Large intestine (tissue), 3 donors: ENCODE measurements around the gene RETREG2. TPM values are rescaled to one million over a fixed set of nuclear protein-coding genes. Genes with fewer than 3 reads are reported as not detected.

ENCODE experiments used
- DNase-seq, 2 donors: peaks; one replicate each; pipeline versions ENCODE4 v3.0.0 to v3.0.0-alpha.2; 2013
- H3K27ac ChIP-seq: one replicate; pipeline ENCODE4 v1.5.1; 2013; ENCODE audit warnings: low read length
- H3K27me3 ChIP-seq: 2 replicates; pipeline ENCODE4 v1.6.1; 2013; ENCODE audit warnings: low read length; ENCODE audit not compliant: control insufficient read depth, insufficient read depth
- H3K36me3 ChIP-seq: 2 replicates; pipeline ENCODE4 v1.6.1; 2013; ENCODE audit warnings: low read length; ENCODE audit not compliant: control insufficient read depth, insufficient read depth
- H3K4me1 ChIP-seq: one replicate; pipeline ENCODE4 v1.6.1; 2013; ENCODE audit warnings: low read length; ENCODE audit not compliant: control insufficient read depth, insufficient read depth
- H3K4me3 ChIP-seq: one replicate; pipeline ENCODE4 v1.5.1; 2013; ENCODE audit warnings: low read length
- H3K9me3 ChIP-seq: one replicate; pipeline ENCODE4 v1.6.1; 2013; ENCODE audit warnings: mild to moderate bottlenecking, low read depth, low read length, moderate library complexity; ENCODE audit not compliant: control insufficient read depth
- WGBS: methylation state at CpG from one replicate; pipeline ENCODE4 v1.1.5; 2013; ENCODE audit warnings: low lambda C conversion rate; ENCODE audit not compliant: insufficient coverage; 5-methylcytosine and 5-hydroxymethylcytosine counted together
- polyA plus RNA-seq: library from polyadenylated mRNA; unstranded; fragments of 120-200 nt; gene quantifications from one replicate; pipeline ENCODE4 v1.2.1, GENCODE V29; 2013

Gene RETREG2
- polyA plus RNA-seq, 1 donor = 82.0 TPM

DNA sequence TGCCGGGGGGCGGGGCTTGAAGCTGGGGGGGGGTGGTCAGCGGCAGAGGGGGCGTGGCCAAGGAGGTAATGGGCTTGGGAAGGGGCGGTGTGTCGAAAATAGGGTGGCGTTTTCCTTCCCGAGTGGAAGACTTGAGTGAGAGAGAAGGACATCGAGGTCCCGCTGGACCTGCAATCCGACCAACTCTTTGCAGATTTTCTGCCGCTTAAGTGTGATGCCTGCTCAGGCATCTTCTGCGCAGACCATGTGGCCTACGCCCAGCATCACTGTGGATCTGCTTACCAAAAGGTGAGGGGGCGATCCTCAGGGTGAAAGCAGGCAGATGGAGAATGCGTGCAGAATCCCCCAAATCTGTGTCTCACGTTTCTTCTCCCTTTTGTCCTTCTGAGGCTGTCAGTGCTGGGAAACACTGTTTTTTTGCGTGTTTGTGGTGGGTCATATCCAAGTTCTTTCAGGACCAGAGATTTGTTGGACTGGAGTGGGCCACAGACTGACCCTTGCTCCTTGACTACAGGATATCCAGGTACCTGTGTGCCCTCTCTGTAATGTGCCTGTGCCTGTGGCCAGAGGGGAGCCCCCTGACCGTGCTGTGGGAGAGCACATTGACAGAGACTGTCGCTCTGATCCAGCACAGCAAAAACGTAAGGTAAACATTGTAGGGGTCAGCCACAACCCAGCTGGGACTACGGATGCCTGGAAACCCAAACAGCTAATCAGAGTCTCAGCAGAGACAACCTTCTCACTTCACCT, 29.2 kb downstream of the RETREG2 start:
- Histone ChIP-seq H3K4me1 (peaks cover 19% of the 10 kb centered on the region), H3K9me3 (no peaks in the 10 kb centered on the region), H3K27ac (peak overlapping the region; percentile 98), H3K36me3 (peaks cover 43% of the 10 kb centered on the region), H3K4me3 (peak overlapping the region; percentile 87), H3K27me3 (no peaks in the 10 kb centered on the region)
- no peak for DNase-seq
- WGBS = no CpG with 5 or more reads among the region's 22 CpGs

DNA sequence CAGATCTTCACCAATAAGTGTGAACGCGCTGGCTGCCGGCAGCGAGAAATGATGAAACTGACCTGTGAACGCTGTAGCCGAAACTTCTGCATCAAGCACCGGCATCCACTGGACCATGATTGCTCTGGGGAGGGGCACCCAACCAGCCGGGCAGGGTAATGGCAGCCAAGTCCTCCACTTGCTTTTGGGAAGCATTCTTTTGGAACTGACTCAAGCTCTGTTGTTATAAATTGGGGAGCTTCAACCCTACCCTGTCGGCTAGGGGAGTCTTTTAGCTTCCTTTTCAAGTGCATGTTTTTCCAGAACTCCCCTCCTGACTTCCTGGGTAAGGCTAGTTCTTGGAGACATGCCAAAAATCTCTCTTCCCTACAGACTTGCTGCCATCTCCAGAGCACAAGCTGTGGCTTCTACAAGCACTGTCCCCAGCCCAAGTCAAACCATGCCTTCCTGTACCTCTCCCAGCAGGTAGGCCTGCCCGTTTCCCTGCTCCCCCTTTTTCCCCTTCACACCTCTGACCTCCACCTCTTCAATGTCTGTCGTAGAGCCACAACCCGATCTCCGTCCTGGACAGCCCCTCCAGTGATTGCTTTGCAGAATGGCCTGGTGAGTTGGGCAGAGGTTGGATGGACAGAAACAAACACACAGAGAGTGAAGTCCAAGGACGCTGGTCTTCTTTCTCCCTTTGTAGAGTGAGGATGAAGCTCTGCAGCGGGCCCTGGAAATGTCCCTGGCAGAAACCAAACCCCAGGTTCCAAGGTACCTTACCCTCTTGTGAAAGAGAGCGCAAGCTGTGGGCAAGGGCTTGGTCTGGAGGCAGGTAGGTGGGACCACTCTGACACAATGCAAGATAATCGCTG, 30.0 kb downstream of the RETREG2 start:
- WGBS = no CpG with 5 or more reads among the region's 17 CpGs
- Histone ChIP-seq H3K36me3 (peaks cover 51% of the 10 kb centered on the region), H3K27ac (no peak overlapping the region), H3K9me3 (no peaks in the 10 kb centered on the region), H3K27me3 (no peaks in the 10 kb centered on the region), H3K4me3 (no peak overlapping the region), H3K4me1 (peaks cover 19% of the 10 kb centered on the region)
- no peak for DNase-seq

DNA sequence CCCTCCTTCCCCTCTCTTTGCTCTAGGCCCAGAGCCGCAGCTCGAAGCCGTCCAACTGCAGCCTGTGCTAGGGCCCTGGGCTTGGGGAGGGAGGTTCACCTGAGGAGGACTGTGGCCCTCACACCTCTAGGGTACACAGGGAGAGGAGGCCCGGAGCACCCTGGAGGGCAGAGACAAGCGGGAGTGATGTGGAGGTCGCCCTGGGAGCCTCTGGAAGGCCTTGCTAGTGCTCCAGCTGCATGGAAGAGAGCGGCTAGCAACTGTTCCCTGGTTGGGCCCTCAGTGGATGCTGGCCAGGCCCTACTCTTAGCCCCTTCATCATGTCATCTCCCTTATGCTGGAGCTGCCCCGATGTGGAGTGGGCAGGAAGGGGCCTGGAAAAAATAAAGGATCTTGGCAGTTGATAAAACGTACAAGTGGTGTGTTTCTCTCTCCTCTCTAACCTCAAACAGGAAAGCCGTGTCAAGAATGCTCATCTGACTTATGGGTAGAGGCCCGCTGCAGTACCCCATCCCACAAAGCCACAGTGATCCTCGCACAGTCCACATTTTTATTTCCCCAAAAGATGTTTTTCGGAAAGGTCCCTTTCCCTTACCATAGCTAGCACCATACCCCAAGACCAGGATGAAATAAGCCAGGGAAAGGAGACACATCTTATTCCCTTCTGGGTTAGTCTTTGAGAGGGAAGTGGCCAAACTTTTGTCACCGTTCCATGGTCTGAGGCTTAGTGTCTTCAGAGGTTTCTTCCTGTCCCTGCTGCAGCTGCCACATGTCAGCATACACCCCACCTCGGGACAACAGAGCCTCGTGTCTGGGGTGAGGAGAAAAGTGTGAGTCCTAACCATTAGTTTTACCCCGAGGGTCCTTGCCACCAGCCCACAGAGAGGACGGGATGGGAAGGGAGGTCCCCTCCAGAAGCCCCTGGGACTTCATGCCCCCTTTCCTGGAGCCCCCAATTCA, 31.4 kb downstream of the RETREG2 start:
- Histone ChIP-seq H3K4me1 (peaks cover 19% of the 10 kb centered on the region), H3K27ac (no peak overlapping the region), H3K36me3 (peaks cover 65% of the 10 kb centered on the region), H3K4me3 (no peak overlapping the region), H3K9me3 (no peaks in the 10 kb centered on the region), H3K27me3 (no peaks in the 10 kb centered on the region)
- WGBS = 87% methylated on average over 3 of the region's 18 CpGs
- no peak for DNase-seq

DNA sequence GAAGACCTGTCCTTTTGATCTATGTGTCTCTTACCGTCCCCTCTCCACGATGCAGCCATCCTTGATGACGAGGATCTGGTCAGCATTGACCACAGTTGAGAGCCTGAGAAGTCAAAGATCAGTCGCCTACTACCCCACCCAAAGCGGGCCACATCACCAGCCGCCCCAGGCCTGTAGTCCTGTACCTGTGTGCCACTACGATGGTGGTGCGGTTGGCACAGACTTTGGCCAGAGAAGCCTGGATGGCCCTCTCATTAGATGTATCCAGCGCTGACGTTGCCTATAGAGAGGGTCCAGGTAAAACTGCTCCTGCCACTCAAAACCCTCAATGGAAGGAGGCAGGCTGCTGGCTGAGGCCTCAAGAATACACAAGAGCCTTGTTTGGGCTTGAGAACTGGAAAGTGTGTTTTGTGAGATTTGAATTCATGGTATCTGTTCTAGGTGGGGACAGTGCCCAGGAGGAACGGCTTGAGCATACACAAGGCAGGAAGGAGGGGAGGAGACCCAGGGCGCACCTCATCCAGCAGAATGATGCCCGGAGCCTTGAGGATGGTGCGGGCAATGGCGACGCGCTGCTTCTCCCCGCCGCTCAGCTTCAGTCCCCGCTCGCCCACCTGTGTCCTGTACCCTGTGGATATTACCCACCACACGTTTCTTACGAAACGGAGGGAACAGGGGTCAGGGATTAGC, 32.3 kb downstream of the RETREG2 start:
- WGBS = no CpG with 5 or more reads among the region's 24 CpGs
- H3K27ac ChIP-seq = no peak overlapping the region
- H3K36me3 ChIP-seq = peaks cover 70% of the 10 kb centered on the region

DNA sequence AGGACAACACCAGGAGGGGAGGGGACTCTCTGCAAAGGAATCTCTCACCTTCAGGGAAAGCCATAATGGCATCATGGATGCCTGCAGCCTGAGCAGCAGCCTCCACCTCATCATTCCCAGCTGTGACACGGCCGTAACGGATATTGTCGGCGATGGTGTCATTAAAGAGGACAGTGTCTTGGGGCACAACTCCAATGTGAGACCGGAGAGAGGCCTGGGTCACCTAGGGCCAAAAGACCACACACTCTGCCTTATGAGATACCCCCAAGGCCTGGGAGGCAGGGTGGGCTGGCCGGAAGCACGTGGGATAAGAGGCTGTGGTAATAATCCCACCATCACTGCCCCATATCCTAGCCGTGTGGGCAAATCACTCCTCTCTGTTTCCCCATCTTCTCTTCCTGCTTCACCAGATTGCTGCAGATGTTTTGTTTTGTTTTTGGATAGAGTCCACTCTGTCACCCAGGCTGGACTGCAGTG, 32.8 kb downstream of the RETREG2 start:
- peaks cover 17% of the 10 kb centered on the region for H3K4me1 ChIP-seq
- no CpG with 5 or more reads among the region's 9 CpGs for WGBS
- no peaks in the 10 kb centered on the region for H3K9me3 ChIP-seq
- H3K4me3 ChIP-seq = no peak overlapping the region
- no peak overlapping the region for H3K27ac ChIP-seq
- no peak for DNase-seq
- H3K27me3 ChIP-seq = no peaks in the 10 kb centered on the region
- H3K36me3 ChIP-seq = peaks cover 75% of the 10 kb centered on the region

More for the DNA sequence above, 32.3 kb downstream of the RETREG2 start:
- H3K9me3 ChIP-seq = no peaks in the 10 kb centered on the region
- DNase-seq = no peak
- H3K27me3 ChIP-seq = no peaks in the 10 kb centered on the region
- H3K4me3 ChIP-seq = no peak overlapping the region
- H3K4me1 ChIP-seq = peaks cover 19% of the 10 kb centered on the region

DNA sequence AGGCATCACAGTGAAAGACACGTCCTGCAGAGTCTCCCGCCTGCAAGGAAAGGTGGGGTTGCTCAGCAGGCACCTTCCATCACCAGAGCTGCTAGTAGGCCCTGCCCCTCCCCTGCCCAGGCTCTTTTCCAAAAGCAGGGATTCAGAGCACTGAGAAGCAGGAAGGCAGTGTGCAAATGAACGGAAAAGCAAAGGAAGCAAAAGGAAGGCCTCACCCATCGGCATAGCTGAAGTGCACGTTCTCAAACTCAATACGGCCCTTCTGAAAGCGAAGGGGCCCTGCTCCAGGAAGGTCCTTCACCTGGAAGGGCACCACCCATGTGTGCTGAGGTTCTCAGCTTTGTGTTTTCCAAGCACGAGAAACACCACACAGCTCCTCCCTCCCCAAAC, 34.9 kb downstream of the RETREG2 start:
- no peak for DNase-seq
- Histone ChIP-seq H3K36me3 (peaks cover 74% of the 10 kb centered on the region), H3K4me1 (peaks cover 7% of the 10 kb centered on the region), H3K27ac (no peak overlapping the region), H3K27me3 (no peaks in the 10 kb centered on the region), H3K9me3 (no peaks in the 10 kb centered on the region), H3K4me3 (no peak overlapping the region)
- WGBS = 100% methylated on average over 3 of the region's 8 CpGs

DNA sequence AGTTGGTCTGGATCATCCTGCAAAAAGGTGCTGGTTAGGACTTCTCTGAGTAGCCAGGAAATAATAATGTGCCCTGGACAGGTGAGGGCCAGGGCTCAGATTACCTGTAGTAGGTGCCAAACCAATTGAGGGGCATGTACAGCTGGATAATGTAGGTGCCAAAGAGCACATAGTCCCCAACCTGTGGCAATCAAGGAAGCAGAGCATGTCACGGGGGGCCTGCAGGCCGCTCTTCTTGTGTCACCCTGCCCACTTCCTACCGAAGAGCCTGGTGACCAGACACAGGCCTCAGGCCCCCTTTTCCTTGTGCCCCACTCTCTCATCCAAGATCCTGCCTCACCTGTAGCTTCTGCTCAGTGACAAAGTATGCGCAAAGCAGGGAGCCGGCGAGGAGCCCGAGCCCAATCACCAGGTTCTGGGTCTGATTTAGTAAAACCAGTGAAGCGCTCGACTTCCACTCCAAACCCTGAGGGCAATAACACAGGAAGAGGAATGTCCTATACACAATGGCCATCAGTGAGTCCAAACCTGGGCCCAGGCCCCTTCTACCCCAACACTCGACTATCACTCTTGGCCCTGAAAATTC, 35.5 kb downstream of the RETREG2 start:
- 100% methylated on average over 3 of the region's 10 CpGs for WGBS
- Histone ChIP-seq H3K36me3 (peaks cover 68% of the 10 kb centered on the region), H3K27me3 (no peaks in the 10 kb centered on the region), H3K9me3 (no peaks in the 10 kb centered on the region), H3K4me3 (no peak overlapping the region), H3K4me1 (peaks cover 3% of the 10 kb centered on the region), H3K27ac (no peak overlapping the region)
- no peak for DNase-seq

DNA sequence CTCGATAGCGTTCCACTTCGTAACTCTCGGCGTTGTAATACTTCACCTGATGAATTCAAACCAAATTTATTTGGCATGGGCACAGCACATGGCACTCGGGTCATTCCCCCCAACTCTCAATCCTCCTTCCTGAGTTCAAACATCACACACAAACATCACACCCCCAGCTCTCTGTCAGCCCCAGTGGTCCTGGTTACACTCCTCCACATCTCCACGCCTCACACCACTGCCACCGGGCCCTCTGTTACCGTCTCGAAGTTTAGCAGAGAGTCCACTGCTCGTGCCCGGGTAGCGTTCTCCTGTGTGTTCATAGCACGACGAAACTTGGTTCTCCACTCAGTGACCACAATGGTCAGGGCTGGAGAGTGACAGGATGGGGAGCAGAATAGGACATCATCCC, 36.1 kb downstream of the RETREG2 start:
- Histone ChIP-seq H3K36me3 (peaks cover 63% of the 10 kb centered on the region), H3K4me3 (no peak overlapping the region), H3K4me1 (peaks cover 8% of the 10 kb centered on the region), H3K27ac (no peak overlapping the region), H3K27me3 (no peaks in the 10 kb centered on the region), H3K9me3 (no peaks in the 10 kb centered on the region)
- WGBS = no CpG with 5 or more reads among the region's 15 CpGs
- no peak for DNase-seq

DNA sequence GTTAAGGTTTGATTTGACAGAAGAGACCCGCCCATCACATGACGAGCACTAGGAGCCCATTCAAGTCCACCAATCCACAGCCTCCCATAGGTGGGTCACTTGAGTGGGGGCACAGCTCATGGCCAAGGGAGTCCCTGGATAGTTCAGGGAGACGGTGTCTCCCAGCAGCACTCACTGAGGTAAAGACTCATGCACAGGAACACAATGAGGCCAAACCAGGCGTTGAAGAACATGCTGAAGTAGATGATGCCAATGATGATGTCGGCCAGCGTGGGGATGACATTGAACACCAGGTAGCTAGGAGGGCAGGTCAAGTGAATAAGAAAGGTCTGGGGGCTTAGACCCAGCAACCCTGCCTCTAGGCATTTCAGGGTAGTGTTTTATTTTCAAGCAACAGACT, 36.7 kb downstream of the RETREG2 start:
- Histone ChIP-seq H3K4me1 (peaks cover 15% of the 10 kb centered on the region), H3K9me3 (no peaks in the 10 kb centered on the region), H3K27me3 (no peaks in the 10 kb centered on the region), H3K4me3 (no peak overlapping the region), H3K36me3 (peaks cover 59% of the 10 kb centered on the region), H3K27ac (no peak overlapping the region)
- no peak for DNase-seq
- WGBS = no CpG with 5 or more reads among the region's 6 CpGs
